ENCODE measurements around the gene APOC1.
"Not testable (repeated sequence)": the region's sequence is repeated elsewhere in the genome, so short reads cannot be mapped to it uniquely, and the experiment has no call there.

APOC1 gene

GRCh38 chr19:44890366-44891015, 23.9 kb upstream of the APOC1 start:
- peak; percentile 100 for DNase-seq

DNA sequence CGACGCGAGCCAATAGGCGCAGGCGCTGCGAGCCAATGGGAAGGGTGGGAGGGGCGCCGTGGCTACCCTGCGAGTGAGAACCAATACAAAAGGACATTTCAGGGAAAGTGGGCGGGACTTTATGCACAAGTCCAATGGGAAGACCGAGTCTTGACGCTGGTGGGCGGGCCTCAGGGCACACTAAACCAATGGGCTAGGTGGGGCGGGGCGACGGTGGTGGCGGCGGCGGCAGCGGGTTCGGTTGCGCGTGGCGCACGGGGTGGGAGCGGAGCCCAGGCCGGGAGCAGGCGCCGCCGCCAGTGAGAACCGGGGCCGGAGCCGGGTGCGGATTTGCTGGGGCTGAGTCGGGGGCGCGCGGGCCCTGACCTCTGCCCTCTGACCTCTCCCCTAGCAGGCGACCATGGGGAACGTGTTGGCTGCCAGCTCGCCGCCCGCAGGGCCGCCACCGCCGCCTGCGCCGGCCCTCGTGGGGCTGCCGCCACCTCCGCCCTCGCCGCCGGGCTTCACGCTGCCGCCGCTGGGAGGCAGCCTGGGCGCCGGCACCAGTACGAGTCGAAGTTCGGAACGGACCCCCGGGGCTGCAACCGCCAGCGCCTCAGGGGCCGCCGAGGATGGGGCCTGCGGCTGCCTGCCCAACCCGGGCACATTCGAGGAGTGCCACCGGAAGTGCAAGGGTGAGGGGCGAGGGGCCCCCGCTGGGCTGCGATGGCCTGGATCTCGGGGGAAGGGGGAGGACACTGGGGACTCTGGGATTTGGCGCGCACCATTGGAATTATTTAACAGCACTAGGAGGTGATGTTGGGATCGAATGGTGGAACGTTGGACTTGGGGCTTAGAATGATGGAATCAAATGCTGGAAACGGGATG, 23.2 kb upstream of the APOC1 start, which contains the start of gene TOMM40:
TOMM40 (plus strand) TSS at position 239 of the 867 bp plus-strand sequence; CDS start at position 401, 162 bp downstream.
- peak; percentile 100 for DNase-seq

- DNase-seq = no peak
Measured at GRCh38 chr19:44892932-44893331, 21.5 kb upstream of the APOC1 start.

DNA sequence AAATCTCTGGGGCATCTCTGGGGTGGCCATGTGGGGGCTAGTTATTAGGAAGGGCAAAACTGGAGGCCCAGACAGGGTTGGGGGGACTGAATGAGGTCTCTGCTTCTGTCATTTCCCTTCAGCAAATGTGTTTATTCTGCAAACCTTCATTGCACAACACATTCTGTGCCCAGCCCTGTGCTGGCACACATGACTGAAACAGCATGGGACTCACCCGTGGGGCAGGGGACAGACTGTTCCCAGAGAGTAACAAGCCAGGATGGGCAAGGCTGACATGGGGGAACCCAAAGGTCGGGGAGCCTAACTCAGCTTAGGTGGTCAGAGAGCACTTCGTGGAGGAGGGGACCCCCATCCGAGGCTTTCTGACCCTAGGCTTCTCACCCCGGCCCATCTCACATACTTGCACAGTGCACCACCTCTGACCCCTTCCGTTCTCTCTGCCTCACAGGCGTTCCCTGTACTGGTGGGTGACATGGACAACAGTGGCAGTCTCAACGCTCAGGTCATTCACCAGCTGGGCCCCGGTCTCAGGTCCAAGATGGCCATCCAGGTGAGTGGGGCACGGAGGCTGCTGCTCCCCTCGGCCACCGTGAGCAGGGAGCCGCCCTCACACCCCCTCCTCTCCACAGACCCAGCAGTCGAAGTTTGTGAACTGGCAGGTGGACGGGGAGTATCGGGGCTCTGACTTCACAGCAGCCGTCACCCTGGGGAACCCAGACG, 20.9 kb upstream of the APOC1 start:
- no peak for DNase-seq

DNA sequence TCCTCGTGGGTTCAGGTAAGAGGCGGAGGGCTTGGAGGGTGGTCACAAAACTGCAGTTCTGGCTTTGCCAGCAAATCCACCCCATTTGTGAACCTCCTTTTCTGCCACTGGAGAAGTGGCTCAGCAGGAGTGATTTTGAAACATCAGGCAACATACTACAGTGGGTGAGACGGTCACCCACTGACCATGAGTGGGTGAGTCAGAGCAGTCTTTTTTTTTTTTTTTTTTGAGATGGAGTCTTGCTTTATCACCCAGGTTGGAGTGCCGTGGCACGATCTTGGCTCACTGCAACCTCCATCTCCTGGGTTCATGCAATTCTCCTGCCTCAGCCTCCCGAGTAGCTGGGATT, 20.4 kb upstream of the APOC1 start:
- no peak for DNase-seq

- no peak for DNase-seq
Measured at GRCh38 chr19:44894946-44895345, 19.5 kb upstream of the APOC1 start.

GRCh38 chr19:44897835-44898234, 16.6 kb upstream of the APOC1 start:
- DNase-seq = no peak

DNA sequence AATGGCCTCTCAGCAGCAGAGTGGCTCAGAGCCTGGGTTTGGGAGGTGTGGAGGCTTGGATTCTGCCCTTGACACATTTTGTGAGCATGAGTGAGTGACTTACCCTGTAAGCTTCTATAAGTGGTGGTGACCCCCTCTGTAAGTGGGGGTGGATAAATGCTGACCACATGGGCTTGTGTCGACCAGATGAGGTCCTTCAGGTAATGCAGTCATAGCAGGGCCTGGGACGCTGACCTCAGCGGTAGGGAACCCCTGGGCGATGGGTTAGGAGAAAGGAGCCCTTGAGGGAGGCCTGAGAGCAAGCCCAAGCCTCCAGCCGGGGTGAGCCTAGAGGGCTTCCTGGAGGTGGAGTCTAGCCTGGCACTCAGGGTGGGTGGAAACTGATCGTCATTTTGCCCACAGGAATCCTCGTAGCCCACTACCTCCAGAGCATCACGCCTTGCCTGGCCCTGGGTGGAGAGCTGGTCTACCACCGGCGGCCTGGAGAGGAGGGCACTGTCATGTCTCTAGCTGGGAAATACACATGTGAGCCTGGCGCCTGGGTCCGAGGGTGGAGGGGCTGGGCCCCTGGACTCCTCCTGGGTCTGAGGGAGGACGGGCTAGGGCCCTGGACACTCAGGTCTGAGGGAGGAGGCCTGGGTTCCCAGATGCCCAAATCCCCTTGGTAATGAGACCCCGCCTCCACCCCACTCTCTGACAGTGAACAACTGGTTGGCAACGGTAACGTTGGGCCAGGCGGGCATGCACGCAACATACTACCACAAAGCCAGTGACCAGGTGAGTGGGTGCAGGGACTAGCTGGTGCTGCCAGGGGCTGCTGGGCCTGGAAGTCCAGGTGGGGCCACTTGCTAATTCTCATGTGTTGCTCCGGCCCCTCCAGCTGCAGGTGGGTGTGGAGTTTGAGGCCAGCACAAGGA, 13.8 kb upstream of the APOC1 start:
- DNase-seq = no peak

- no peak for DNase-seq
Measured at GRCh38 chr19:44903216-44903601, 11.2 kb upstream of the APOC1 start.

GRCh38 chr19:44903602-44904425, 10.6 kb upstream of the APOC1 start:
- no peak for DNase-seq

- DNase-seq = no peak
Measured at GRCh38 chr19:44904426-44904994, 9.9 kb upstream of the APOC1 start.

- DNase-seq = no peak
Measured at GRCh38 chr19:44905437-44906160, 8.8 kb upstream of the APOC1 start, which contains the start of gene APOE. Gene APOE (plus strand): TSS chr19:44905796. CDS start chr19:44906625, 829 bp downstream.

GRCh38 chr19:44907613-44908012, 6.8 kb upstream of the APOC1 start:
- DNase-seq = no peak

DNA sequence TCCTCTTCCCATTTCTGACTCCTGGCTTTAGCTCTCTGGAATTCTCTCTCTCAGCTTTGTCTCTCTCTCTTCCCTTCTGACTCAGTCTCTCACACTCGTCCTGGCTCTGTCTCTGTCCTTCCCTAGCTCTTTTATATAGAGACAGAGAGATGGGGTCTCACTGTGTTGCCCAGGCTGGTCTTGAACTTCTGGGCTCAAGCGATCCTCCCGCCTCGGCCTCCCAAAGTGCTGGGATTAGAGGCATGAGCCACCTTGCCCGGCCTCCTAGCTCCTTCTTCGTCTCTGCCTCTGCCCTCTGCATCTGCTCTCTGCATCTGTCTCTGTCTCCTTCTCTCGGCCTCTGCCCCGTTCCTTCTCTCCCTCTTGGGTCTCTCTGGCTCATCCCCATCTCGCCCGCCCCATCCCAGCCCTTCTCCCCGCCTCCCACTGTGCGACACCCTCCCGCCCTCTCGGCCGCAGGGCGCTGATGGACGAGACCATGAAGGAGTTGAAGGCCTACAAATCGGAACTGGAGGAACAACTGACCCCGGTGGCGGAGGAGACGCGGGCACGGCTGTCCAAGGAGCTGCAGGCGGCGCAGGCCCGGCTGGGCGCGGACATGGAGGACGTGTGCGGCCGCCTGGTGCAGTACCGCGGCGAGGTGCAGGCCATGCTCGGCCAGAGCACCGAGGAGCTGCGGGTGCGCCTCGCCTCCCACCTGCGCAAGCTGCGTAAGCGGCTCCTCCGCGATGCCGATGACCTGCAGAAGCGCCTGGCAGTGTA, 6.2 kb upstream of the APOC1 start:
- no peak for DNase-seq

- no peak for DNase-seq
Measured at GRCh38 chr19:44908836-44909261, 5.6 kb upstream of the APOC1 start.

DNA sequence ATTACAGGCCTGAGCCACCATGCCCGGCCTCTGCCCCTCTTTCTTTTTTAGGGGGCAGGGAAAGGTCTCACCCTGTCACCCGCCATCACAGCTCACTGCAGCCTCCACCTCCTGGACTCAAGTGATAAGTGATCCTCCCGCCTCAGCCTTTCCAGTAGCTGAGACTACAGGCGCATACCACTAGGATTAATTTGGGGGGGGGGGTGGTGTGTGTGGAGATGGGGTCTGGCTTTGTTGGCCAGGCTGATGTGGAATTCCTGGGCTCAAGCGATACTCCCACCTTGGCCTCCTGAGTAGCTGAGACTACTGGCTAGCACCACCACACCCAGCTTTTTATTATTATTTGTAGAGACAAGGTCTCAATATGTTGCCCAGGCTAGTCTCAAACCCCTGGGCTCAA, 4.6 kb upstream of the APOC1 start:
- DNase-seq = no peak

- DNase-seq = not testable (repeated sequence)
Measured at GRCh38 chr19:44911896-44912295, 2.5 kb upstream of the APOC1 start.

DNA sequence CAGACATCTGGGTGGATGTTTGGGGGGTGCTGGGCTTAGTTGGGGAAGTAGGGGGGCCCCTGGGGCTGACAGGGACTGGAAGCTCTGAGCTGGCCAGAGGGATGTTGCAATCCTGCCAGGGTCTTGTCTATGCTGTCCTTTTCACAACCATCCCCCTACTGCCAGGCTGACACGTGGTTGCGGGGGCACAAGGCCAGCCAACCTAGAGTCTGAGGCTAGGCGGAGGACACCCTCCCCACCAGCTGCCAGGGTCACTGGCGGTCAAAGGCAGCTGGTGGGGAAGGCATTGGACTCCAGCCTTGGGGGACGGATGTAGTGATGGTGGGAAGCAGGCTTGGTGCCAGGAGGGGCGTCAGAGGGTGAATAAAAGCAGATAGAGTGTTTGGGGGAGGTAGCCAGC, 1.6 kb upstream of the APOC1 start:
- no peak for DNase-seq

All from NCI-H2081 treated with DMSO at 0.1 percent for 48 hours (cell line).